OCI-LY1 (cell line): Measurements from ENCODE around the gene DCHS1.

Experiments
- H2AFZ ChIP-seq: fragments of 200-600 bp; sonication (generic), shearing (Covaris generic); 2 replicates; pipeline ENCODE4 v1.6.0; 2014; ENCODE audit warnings: antibody characterized with exemption, mild to moderate bottlenecking, low read length
- H3F3A ChIP-seq: fragments of 200-600 bp; sonication (generic), shearing (Covaris generic); 2 replicates; pipeline ENCODE4 v1.6.0; 2014; ENCODE audit warnings: mild to moderate bottlenecking, antibody characterized with exemption, low read length, moderate library complexity; ENCODE audit not compliant: insufficient read depth
- H3K27ac ChIP-seq: fragments of 200-600 bp; sonication (generic); 2 replicates; pipeline ENCODE4 v1.5.1; 2014; ENCODE audit warnings: low read length, mixed run types, mild to moderate bottlenecking, low read depth; ENCODE audit not compliant: poor library complexity, severe bottlenecking
- H3K27me3 ChIP-seq: fragments of 200-600 bp; sonication (generic); 2 replicates; pipeline ENCODE4 v1.6.0; 2014; ENCODE audit warnings: antibody characterized with exemption, mild to moderate bottlenecking, low read length, moderate library complexity; ENCODE audit not compliant: insufficient read depth
- H3K36me3 ChIP-seq: fragments of 200-600 bp; sonication (generic); 2 replicates; pipeline ENCODE4 v1.6.1; 2014; ENCODE audit warnings: mild to moderate bottlenecking, antibody characterized with exemption, low read length, moderate library complexity, mixed read lengths; ENCODE audit not compliant: insufficient read depth
- H3K4me1 ChIP-seq: fragments of 200-600 bp; sonication (generic); 2 replicates; pipeline ENCODE4 v1.5.1; 2014; ENCODE audit warnings: mild to moderate bottlenecking, low read length, moderate library complexity; ENCODE audit not compliant: insufficient read depth, severe bottlenecking
- H3K4me2 ChIP-seq: fragments of 200-600 bp; sonication (generic), shearing (Covaris generic); 2 replicates; pipeline ENCODE4 v1.6.1; 2014; ENCODE audit warnings: low read length
- H3K4me3 ChIP-seq: fragments of 200-600 bp; sonication (generic); 2 replicates; pipeline ENCODE4 v1.5.1; 2014; ENCODE audit warnings: low read length, low read depth, mild to moderate bottlenecking, mixed read lengths; ENCODE audit not compliant: poor library complexity, severe bottlenecking
- H3K79me2 ChIP-seq: fragments of 200-600 bp; shearing (Covaris generic); 2 replicates; pipeline ENCODE4 v1.6.1; 2016; ENCODE audit warnings: mixed run types, low read length, mixed read lengths; ENCODE audit not compliant: insufficient read depth
- H3K9ac ChIP-seq: fragments of 200-600 bp; sonication (generic), shearing (Covaris generic); 2 replicates; pipeline ENCODE4 v1.6.1; 2014; ENCODE audit warnings: mild to moderate bottlenecking, low read length, mixed read lengths
- H3K9me2 ChIP-seq: fragments of 200-600 bp; sonication (generic), shearing (Covaris generic); 2 replicates; pipeline ENCODE4 v1.6.1; 2014; ENCODE audit warnings: low read depth, mild to moderate bottlenecking, low read length, mixed read lengths
- H3K9me3 ChIP-seq: fragments of 200-600 bp; shearing (Covaris generic); 2 replicates; pipeline ENCODE4 v1.6.1; 2014; ENCODE audit warnings: low read length, mixed read lengths
- H4K20me1 ChIP-seq: fragments of 200-600 bp; sonication (generic), shearing (Covaris generic); 2 replicates; pipeline ENCODE4 v1.6.0; 2016; ENCODE audit warnings: mild to moderate bottlenecking, low read length; ENCODE audit not compliant: insufficient read depth
- CTCF ChIP-seq: fragments of 200-600 bp; sonication (generic), shearing (Covaris generic); IDR thresholded peaks from 2 replicates; pipeline ENCODE4 v1.5.1; 2017; ENCODE audit warnings: mild to moderate bottlenecking, antibody characterized with exemption, low read length, moderate library complexity, mixed read lengths
- EZH2 ChIP-seq: fragments of 200-600 bp; sonication (generic), shearing (Covaris generic); IDR thresholded peaks from 2 replicates; pipeline ENCODE4 v1.8.0; 2017; ENCODE audit warnings: borderline replicate concordance, mixed run types, mild to moderate bottlenecking, antibody characterized with exemption, low read length, moderate library complexity, mixed read lengths

The DCHS1 gene

GRCh38 chr11:6674219-6674597 is 18.6 kb upstream of the DCHS1 start:
- H3K4me2 ChIP-seq: no peak overlapping the region
- no peaks in the 10 kb centered on the region for H3K9me3 ChIP-seq
- H3K36me3 ChIP-seq: no peaks in the 10 kb centered on the region
- H3K27me3 ChIP-seq: no peaks in the 10 kb centered on the region
- H3K4me1 ChIP-seq: no peaks in the 10 kb centered on the region
- no peaks in the 10 kb centered on the region for H3K9me2 ChIP-seq
- H3K27ac ChIP-seq: no peak overlapping the region
- no peaks in the 10 kb centered on the region for H4K20me1 ChIP-seq
- no peaks in the 10 kb centered on the region for H3F3A ChIP-seq
- H2AFZ ChIP-seq: no peak overlapping the region
- no peak overlapping the region for H3K4me3 ChIP-seq
- TF ChIP-seq EZH2 (no peak), CTCF (no peak)
- H3K79me2 ChIP-seq: no peaks in the 10 kb centered on the region
- no peak overlapping the region for H3K9ac ChIP-seq

GRCh38 chr11:6673523-6674218 is 18.1 kb upstream of the DCHS1 start:
- Histone ChIP-seq H3K4me1 (no peaks in the 10 kb centered on the region), H3K27me3 (no peaks in the 10 kb centered on the region), H3K4me2 (no peak overlapping the region), H3K27ac (no peak overlapping the region), H3K9me3 (no peaks in the 10 kb centered on the region), H4K20me1 (no peaks in the 10 kb centered on the region), H3K36me3 (no peaks in the 10 kb centered on the region), H2AFZ (no peak overlapping the region), H3K9me2 (no peaks in the 10 kb centered on the region), H3K4me3 (no peak overlapping the region), H3K79me2 (no peaks in the 10 kb centered on the region), H3K9ac (no peak overlapping the region), H3F3A (no peaks in the 10 kb centered on the region)
- TF ChIP-seq EZH2 (no peak), CTCF (no peak)

- H3K36me3 ChIP-seq: no peaks in the 10 kb centered on the region
- no peaks in the 10 kb centered on the region for H3K79me2 ChIP-seq
- H3K4me2 ChIP-seq: no peak overlapping the region
- H3F3A ChIP-seq: no peaks in the 10 kb centered on the region
- no peak overlapping the region for H2AFZ ChIP-seq
- no peak overlapping the region for H3K27ac ChIP-seq
- no peaks in the 10 kb centered on the region for H3K4me1 ChIP-seq
- H3K4me3 ChIP-seq: no peak overlapping the region
- H3K9ac ChIP-seq: no peak overlapping the region
- TF ChIP-seq EZH2 (no peak), CTCF (no peak)
- H3K9me2 ChIP-seq: no peaks in the 10 kb centered on the region
- H4K20me1 ChIP-seq: no peaks in the 10 kb centered on the region
- H3K9me3 ChIP-seq: no peaks in the 10 kb centered on the region
- no peaks in the 10 kb centered on the region for H3K27me3 ChIP-seq
These were observed 16.4 kb upstream of the DCHS1 start for GRCh38 chr11:6671991-6672390.
